Osteocyte (in vitro differentiated cells): Measurements from ENCODE around the gene ITGB7. TPM values are rescaled to one million over a fixed set of nuclear protein-coding genes. Genes with fewer than 3 reads are reported as not detected.

Experiments used
- DNase-seq: peaks from one replicate; pipeline ENCODE4 v3.0.0; 2021; ENCODE audit warnings: mixed read lengths; ENCODE audit not compliant: unreplicated experiment; ENCODE audit errors: extremely low spot score
- H3K27ac Mint-ChIP-seq: one replicate; pipeline ENCODE4 v1.8.0; 2021; ENCODE audit warnings: mild to moderate bottlenecking, mixed read lengths; ENCODE audit not compliant: unreplicated experiment
- H3K27me3 Mint-ChIP-seq: one replicate; pipeline ENCODE4 v1.8.0; 2021; ENCODE audit warnings: mixed read lengths; ENCODE audit not compliant: unreplicated experiment
- H3K36me3 Mint-ChIP-seq: one replicate; pipeline ENCODE4 v1.8.0; 2021; ENCODE audit warnings: mixed read lengths; ENCODE audit not compliant: unreplicated experiment
- H3K4me1 Mint-ChIP-seq: one replicate; pipeline ENCODE4 v1.8.0; 2021; ENCODE audit warnings: mixed read lengths; ENCODE audit not compliant: unreplicated experiment
- H3K4me3 Mint-ChIP-seq: one replicate; pipeline ENCODE4 v1.8.0; 2021; ENCODE audit warnings: mild to moderate bottlenecking, moderate library complexity, mixed read lengths; ENCODE audit not compliant: unreplicated experiment
- H3K9me3 Mint-ChIP-seq: one replicate; pipeline ENCODE4 v1.8.0; 2021; ENCODE audit warnings: mixed read lengths; ENCODE audit not compliant: unreplicated experiment
- CTCF ChIP-seq: fragments of 200-600 bp; sonication (generic); IDR thresholded peaks from 2 replicates; pipeline ENCODE4 v1.5.0; 2021; ENCODE audit warnings: antibody characterized with exemption, mild to moderate bottlenecking, moderate library complexity
- total RNA-seq: library from RNA; stranded (reverse); gene quantifications from 2 replicates; pipeline ENCODE4 v1.2.1, GENCODE V29; 2021

The ITGB7 gene
- total RNA-seq, 1 donor from 2014 or later = 0.83 TPM

- DNase-seq = no peak
- Mint-ChIP-seq H3K27ac (no peak overlapping the region), H3K36me3 (peaks cover 47% of the 10 kb centered on the region), H3K4me3 (no peak overlapping the region), H3K4me1 (peaks cover 19% of the 10 kb centered on the region), H3K27me3 (no peaks in the 10 kb centered on the region), H3K9me3 (no peaks in the 10 kb centered on the region)
- TF ChIP-seq CTCF = no peak
Observed at GRCh38 chr12:53187145-53187899, 19.7 kb downstream of the ITGB7 start.

- Mint-ChIP-seq H3K27ac (no peak overlapping the region), H3K27me3 (no peaks in the 10 kb centered on the region), H3K36me3 (peaks cover 51% of the 10 kb centered on the region), H3K4me3 (no peak overlapping the region), H3K4me1 (peaks cover 25% of the 10 kb centered on the region), H3K9me3 (no peaks in the 10 kb centered on the region)
- DNase-seq = no peak
- TF ChIP-seq CTCF = no peak
Observed at GRCh38 chr12:53186745-53187144, 20.3 kb downstream of the ITGB7 start.

DNA sequence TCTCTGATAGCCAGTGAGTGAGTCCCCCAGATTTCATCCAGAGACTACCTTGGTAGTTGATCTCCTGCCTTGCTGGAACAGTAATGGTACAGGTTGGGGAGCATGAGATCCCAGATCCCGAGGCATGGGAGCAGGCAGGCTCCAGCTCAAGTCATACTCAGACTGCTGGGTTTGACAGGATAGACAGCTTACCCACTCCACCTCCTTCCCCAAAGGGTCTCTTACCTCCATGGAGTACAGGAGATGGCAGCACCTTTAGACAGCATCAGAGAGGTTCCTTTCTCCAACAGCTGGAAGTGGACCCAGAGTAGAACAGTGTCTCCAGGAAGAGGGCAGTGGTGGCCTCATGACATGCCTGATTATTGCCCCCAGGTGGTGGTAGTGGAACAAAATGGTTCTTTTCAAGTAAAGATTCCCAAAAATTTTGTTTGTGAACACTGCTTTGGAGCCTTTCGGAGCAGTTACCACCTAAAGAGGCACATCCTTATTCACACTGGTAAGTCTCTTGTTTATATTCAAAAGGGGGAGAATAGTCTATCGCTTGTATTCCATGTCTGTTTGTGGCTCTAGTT, 21.4 kb downstream of the ITGB7 start:
- Mint-ChIP-seq H3K27me3 (no peaks in the 10 kb centered on the region), H3K27ac (no peak overlapping the region), H3K4me1 (peaks cover 30% of the 10 kb centered on the region), H3K4me3 (no peak overlapping the region), H3K36me3 (peaks cover 53% of the 10 kb centered on the region), H3K9me3 (no peaks in the 10 kb centered on the region)
- TF ChIP-seq CTCF = no peak
- no peak for DNase-seq

DNA sequence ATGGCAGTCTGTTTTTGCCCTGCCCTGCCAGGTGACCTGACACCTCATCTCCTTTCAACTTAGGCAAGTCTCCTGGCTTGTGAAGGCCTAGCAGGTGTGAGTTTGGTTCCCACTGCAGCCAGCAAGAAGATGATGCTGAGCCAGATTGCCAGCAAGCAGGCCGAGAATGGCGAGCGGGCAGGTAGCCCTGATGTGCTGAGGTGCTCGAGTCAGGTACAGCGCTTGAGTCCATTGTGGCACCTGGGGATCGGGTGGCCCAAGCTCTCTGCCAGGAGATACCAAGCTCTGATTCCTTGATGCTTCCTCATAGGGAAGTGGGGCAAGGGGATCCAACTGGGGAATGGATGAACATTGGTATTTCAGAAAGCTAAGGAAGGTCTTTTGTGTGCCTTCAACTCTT, 22.2 kb downstream of the ITGB7 start:
- Mint-ChIP-seq H3K4me1 (peaks cover 28% of the 10 kb centered on the region), H3K27ac (no peak overlapping the region), H3K27me3 (no peaks in the 10 kb centered on the region), H3K4me3 (no peak overlapping the region), H3K36me3 (peaks cover 53% of the 10 kb centered on the region), H3K9me3 (no peaks in the 10 kb centered on the region)
- no peak for TF ChIP-seq CTCF
- DNase-seq = no peak

DNA sequence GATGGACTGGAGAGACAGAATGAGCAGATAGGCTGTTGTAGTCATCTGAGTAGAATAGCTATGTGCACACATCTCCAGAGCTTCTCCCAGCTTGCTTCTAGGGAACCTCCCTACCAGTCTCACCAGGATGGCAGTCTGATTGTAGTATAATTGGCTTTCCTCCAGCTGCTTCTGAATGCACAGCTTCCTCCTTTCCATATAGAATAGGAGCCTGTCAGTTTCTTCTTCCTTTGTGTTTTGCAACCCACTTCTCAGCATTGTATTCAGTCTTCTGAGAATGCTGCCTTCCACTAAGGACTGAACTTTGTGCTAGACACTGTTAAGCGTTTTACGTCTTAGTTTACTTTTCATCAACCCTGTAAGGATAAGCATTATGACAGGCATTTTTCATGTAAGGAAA, 24.1 kb downstream of the ITGB7 start:
- H3K4me3 Mint-ChIP-seq = peak overlapping the region; percentile 62
- no peak for TF ChIP-seq CTCF
- no peaks in the 10 kb centered on the region for H3K9me3 Mint-ChIP-seq
- H3K27ac Mint-ChIP-seq = peak overlapping the region; percentile 5
- no peak for DNase-seq
- no peaks in the 10 kb centered on the region for H3K27me3 Mint-ChIP-seq
- peaks cover 34% of the 10 kb centered on the region for H3K4me1 Mint-ChIP-seq
- H3K36me3 Mint-ChIP-seq = peaks cover 46% of the 10 kb centered on the region
